SK-N-SH (cell line): Measurements from ENCODE around the gene LRRC36. TPM values are rescaled to one million over a fixed set of nuclear protein-coding genes. Genes with fewer than 3 reads are reported as not detected.
A peak's percentile ranks its signal among the peaks of the same experiment; 100 is the strongest.

Source experiments
- CTCF ChIA-PET: fragments of 300-600, 350-600 bp; formaldehyde crosslinking; extraction: SDS; loops from one replicate; lab custom pipeline; 2021; lab: Yijun Ruan, JAX
- POLR2A ChIA-PET: fragments of 350-600 bp; sonication (Branson Sonifier 250); formaldehyde crosslinking; extraction: SDS; loops from one replicate; lab custom pipeline; 2020; ENCODE audit warnings: antibody characterized with exemption, inconsistent platforms; lab: Yijun Ruan, JAX
- DNase-seq: peaks from one replicate; pipeline ENCODE4 v3.0.0; 2012
- H2AFZ ChIP-seq: fragments of 200-600 bp; sonication (generic); 2 replicates; pipeline ENCODE4 v1.8.1; 2016; ENCODE audit warnings: antibody characterized with exemption, mild to moderate bottlenecking, low read depth
- H3F3A ChIP-seq: fragments of 200-600 bp; sonication (generic); replicated peaks from 2 replicates; pipeline ENCODE3; 2016; ENCODE audit warnings: antibody characterized with exemption, mild to moderate bottlenecking; ENCODE audit not compliant: insufficient read depth
- H3K27ac ChIP-seq, 2 experiments: fragments of 200-500 bp in 1 of 2; fragments of 200-600 bp in 1 of 2; sonication (Bioruptor generic) in 1 of 2; sonication (generic), shearing (Covaris generic) in 1 of 2; 2 replicates each; pipeline versions ENCODE4 v1.5.1 to v1.6.1; 2014 to 2016; ENCODE audit warnings: low read depth in 2 of 2, inconsistent platforms in 1 of 2, low read length in 1 of 2, mild to moderate bottlenecking in 1 of 2, mixed read lengths in 1 of 2
- H3K27me3 ChIP-seq: fragments of 200-600 bp; sonication (generic), shearing (Covaris generic); 2 replicates; pipeline ENCODE4 v1.6.1; 2016; ENCODE audit warnings: mixed run types; ENCODE audit not compliant: insufficient read depth
- H3K36me3 ChIP-seq, 2 experiments: fragments of 200-500 bp in 1 of 2; fragments of 200-600 bp in 1 of 2; sonication (Bioruptor generic) in 1 of 2; sonication (generic) in 1 of 2; replicated peaks in 1 of 2; 2 replicates each; pipeline versions ENCODE3 to v1.5.1; 2014 to 2016; ENCODE audit warnings: low read length in 1 of 2, mild to moderate bottlenecking in 1 of 2; ENCODE audit not compliant: insufficient read depth in 2 of 2, control insufficient read depth in 1 of 2
- H3K4me1 ChIP-seq, 2 experiments: fragments of 200-500 bp in 1 of 2; fragments of 200-600 bp in 1 of 2; sonication (Bioruptor generic) in 1 of 2; sonication (generic), shearing (Covaris generic) in 1 of 2; 2 replicates each; pipeline versions ENCODE4 v1.5.1 to v1.6.1; 2014 to 2016; ENCODE audit warnings: low read depth in 1 of 2, low read length in 1 of 2, mixed run types in 1 of 2; ENCODE audit not compliant: insufficient read depth in 2 of 2, control insufficient read depth in 1 of 2
- H3K4me2 ChIP-seq: fragments of 200-600 bp; sonication (generic), shearing (Covaris generic); 2 replicates; pipeline ENCODE4 v1.6.1; 2017; ENCODE audit warnings: mixed run types
- H3K4me3 ChIP-seq, 2 experiments: fragments of 200-500 bp in 1 of 2; fragments of 200-600 bp in 1 of 2; sonication (Bioruptor generic) in 1 of 2; sonication (generic), shearing (Covaris generic) in 1 of 2; 2 replicates each; pipeline versions ENCODE4 v1.5.1 to v1.8.1; 2014 to 2016; ENCODE audit warnings: low read depth in 2 of 2, inconsistent platforms in 1 of 2, low read length in 1 of 2, mild to moderate bottlenecking in 1 of 2, mixed read lengths in 1 of 2, moderate library complexity in 1 of 2
- H3K79me2 ChIP-seq: fragments of 200-600 bp; sonication (generic); 2 replicates; pipeline ENCODE4 v1.8.1; 2017; ENCODE audit warnings: mild to moderate bottlenecking; ENCODE audit not compliant: insufficient read depth
- H3K9ac ChIP-seq: fragments of 200-600 bp; sonication (generic); 2 replicates; pipeline ENCODE4 v1.6.1; 2017; ENCODE audit warnings: mixed run types
- H3K9me2 ChIP-seq: fragments of 200-600 bp; sonication (generic); 2 replicates; pipeline ENCODE4 v1.6.1; 2017; ENCODE audit warnings: mixed run types
- H3K9me3 ChIP-seq: fragments of 200-600 bp; sonication (generic); 2 replicates; pipeline ENCODE4 v1.6.1; 2017; ENCODE audit warnings: mixed run types, mild to moderate bottlenecking, moderate library complexity
- H4K20me1 ChIP-seq: fragments of 200-600 bp; sonication (generic); 2 replicates; pipeline ENCODE4 v1.6.1; 2017; ENCODE audit warnings: mild to moderate bottlenecking, mixed run types; ENCODE audit not compliant: insufficient read depth
- EP300 ChIP-seq, 2 experiments: IDR thresholded peaks; 2 replicates each; pipeline versions ENCODE4 v1.4.0 to v1.6.1; 2012; ENCODE audit warnings: borderline replicate concordance in 1 of 2, low read depth in 1 of 2, low read length in 1 of 2
- FOSL2 ChIP-seq: IDR thresholded peaks from 2 replicates; pipeline ENCODE4 v1.4.0; 2012; ENCODE audit warnings: low read depth, mild to moderate bottlenecking, moderate library complexity, borderline replicate concordance
- JUND ChIP-seq: IDR thresholded peaks from 2 replicates; pipeline ENCODE4 v1.4.0; 2012
- MXI1 ChIP-seq: IDR thresholded peaks from 2 replicates; pipeline ENCODE4 v1.6.1; 2012; ENCODE audit warnings: mild to moderate bottlenecking, low read depth, low read length, improper control_type of control experiment
- NFIC ChIP-seq: IDR thresholded peaks from 2 replicates; pipeline ENCODE4 v1.4.0; 2012; ENCODE audit warnings: borderline replicate concordance
- NRF1 ChIP-seq: IDR thresholded peaks from 2 replicates; pipeline ENCODE4 v1.6.1; 2012; ENCODE audit warnings: low read depth, mild to moderate bottlenecking, low read length
- RAD21 ChIP-seq: IDR thresholded peaks from 2 replicates; pipeline ENCODE4 v1.6.1; 2012; ENCODE audit warnings: mild to moderate bottlenecking, low read length
- ZBTB33 ChIP-seq: IDR thresholded peaks from 2 replicates; pipeline ENCODE4 v1.4.0; 2012; ENCODE audit warnings: low read depth, borderline replicate concordance
- WGBS: methylation state at CpG from one replicate; pipeline ENCODE4 v1.1.6; 2017; ENCODE audit warnings: low lambda C conversion rate; 5-methylcytosine and 5-hydroxymethylcytosine counted together
- polyA plus RNA-seq, 3 experiments: library from polyadenylated mRNA; depleted of rRNA; stranded (reverse); fragments of >200 nt; gene quantifications; 2 replicates each; pipeline ENCODE4 v1.2.3, GENCODE V29; 2012
- TF ChIP-seq, protein P1 (sequence below): IDR thresholded peaks from 2 replicates; pipeline ENCODE4 v1.4.0; 2012; ENCODE audit warnings: low read depth, borderline replicate concordance

LRRC36 gene
- polyA plus RNA-seq, 1 of the 3 experiments (the other 2 are of a cell fraction) = 0.92 TPM

GRCh38 chr16:67429799-67430503 lies 103.3 kb downstream of the LRRC36 start:
- Histone ChIP-seq H3K4me1 (peaks cover 0 to 12% of the 10 kb centered on the region in 2 experiments; a peak in 1 of 4 replicates), H3K79me2 (no peaks in the 10 kb centered on the region), H3K27me3 (no peaks in the 10 kb centered on the region; the same call in 1 of the 2 replicates)
- POLR2A ChIA-PET = no interaction called here
- no peak for DNase-seq
- WGBS = 59% methylated on average over 9 of the region's 13 CpGs
- CTCF ChIA-PET = interaction anchor here (1.2 to 5.9 kb wide), 7 partner anchors 12 to 51 kb away, joined by 4 to 76 read pairs (median 9); partner anchors contain the start of genes ATP6V0D1 and ZDHHC1
- TF ChIP-seq JUND = no peak
- TF ChIP-seq, all 33 proteins: peak for 0
- Histone ChIP-seq H3K4me3 (peak overlapping the region in 1 of 2 experiments; percentile 40; a peak in 1 of 4 replicates), H4K20me1 (no peaks in the 10 kb centered on the region), H3K9ac (no peak overlapping the region), H3K9me2 (no peaks in the 10 kb centered on the region), H3K4me2 (peak overlapping the region; percentile 74), H3K36me3 (no peaks in the 10 kb centered on the region), H3F3A (no peaks in the 10 kb centered on the region), H3K27ac (no peak overlapping the region), H2AFZ (no peak overlapping the region), H3K9me3 (no peaks in the 10 kb centered on the region)

DNA sequence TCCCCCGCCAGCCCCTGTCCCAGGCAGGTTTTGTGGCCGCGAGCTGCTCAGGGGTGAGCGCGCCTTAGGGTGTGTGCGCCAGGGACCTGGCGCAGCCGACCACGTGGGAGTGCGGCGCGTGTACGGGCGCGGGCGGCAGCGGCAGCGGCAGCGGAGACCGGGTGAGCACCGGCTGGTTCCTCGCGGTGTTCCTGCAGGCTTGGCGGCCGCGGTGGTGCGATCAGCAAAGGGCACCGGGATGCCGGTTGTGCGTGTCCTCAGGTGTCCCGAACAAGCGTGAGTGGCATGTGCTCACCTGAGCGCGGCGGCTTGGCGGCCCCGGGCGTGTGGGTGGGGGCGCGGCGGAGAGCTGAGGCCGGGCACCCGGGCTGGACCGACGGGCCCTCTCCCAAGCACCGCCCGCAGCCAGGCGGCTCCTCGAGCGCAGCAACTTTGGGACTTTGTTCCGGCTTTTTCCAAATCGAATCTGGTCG lies 103.9 kb downstream of the LRRC36 start:
- H3K36me3 ChIP-seq = no peaks in the 10 kb centered on the region
- ChIA-PET POLR2A (interaction anchor here (0.9 to 1.1 kb wide), 2 partner anchors 12 to 14 kb away, joined by 3 to 4 read pairs; no protein-coding TSS in a partner anchor), CTCF (interaction anchor here (0.7 to 3.1 kb wide), 10 partner anchors 11 to 140 kb away, joined by 3 to 16 read pairs (median 4); partner anchors contain the start of genes ATP6V0D1 and ZDHHC1)
- no peaks in the 10 kb centered on the region for H4K20me1 ChIP-seq
- H3K4me2 ChIP-seq = peak overlapping the region; percentile 74
- WGBS = 4% methylated on average over 37 of the region's 53 CpGs
- H3K9me2 ChIP-seq = no peaks in the 10 kb centered on the region
- DNase-seq = peak; percentile 68
- peak overlapping the region in 1 of 2 experiments; percentile 40; a peak in 3 of 4 replicates for H3K4me3 ChIP-seq
- H3K27me3 ChIP-seq = no peaks in the 10 kb centered on the region; the same call in 1 of the 2 replicates
- H2AFZ ChIP-seq = no peak overlapping the region
- no peaks in the 10 kb centered on the region for H3K9me3 ChIP-seq
- H3F3A ChIP-seq = no peaks in the 10 kb centered on the region
- H3K9ac ChIP-seq = no peak overlapping the region
- H3K79me2 ChIP-seq = no peaks in the 10 kb centered on the region
- H3K27ac ChIP-seq = no peak overlapping the region
- H3K4me1 ChIP-seq = peaks cover 0 to 12% of the 10 kb centered on the region in 2 experiments; a peak in 1 of 4 replicates
- TF ChIP-seq EP300 (IDR thresholded peaks at IDR 0.05; ENCODE audit: borderline replicate concordance in 1 of 2, low read depth in 1 of 2, low read length in 1 of 2) = no peak
- TF ChIP-seq, protein P1, sequence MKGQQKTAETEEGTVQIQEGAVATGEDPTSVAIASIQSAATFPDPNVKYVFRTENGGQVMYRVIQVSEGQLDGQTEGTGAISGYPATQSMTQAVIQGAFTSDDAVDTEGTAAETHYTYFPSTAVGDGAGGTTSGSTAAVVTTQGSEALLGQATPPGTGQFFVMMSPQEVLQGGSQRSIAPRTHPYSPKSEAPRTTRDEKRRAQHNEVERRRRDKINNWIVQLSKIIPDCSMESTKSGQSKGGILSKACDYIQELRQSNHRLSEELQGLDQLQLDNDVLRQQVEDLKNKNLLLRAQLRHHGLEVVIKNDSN = no peak
- no peak for TF ChIP-seq NRF1
- TF ChIP-seq RAD21 = no peak
- TF ChIP-seq NFIC = no peak
- TF ChIP-seq FOSL2 = no peak
- TF ChIP-seq ZBTB33 = no peak
- TF ChIP-seq MXI1 = no peak; the same call in 1 of the 2 replicates
